GM19025 (cell line): ENCODE data around the gene OR10P1.

Experiments
- ATAC-seq: cut with Tn5 transposase; IDR thresholded peaks from one replicate; pipeline ENCODE4 v1.9.1; 2021; ENCODE audit warnings: mild to moderate bottlenecking, low read depth, moderate library complexity; ENCODE audit not compliant: unreplicated experiment

OR10P1 gene

DNA sequence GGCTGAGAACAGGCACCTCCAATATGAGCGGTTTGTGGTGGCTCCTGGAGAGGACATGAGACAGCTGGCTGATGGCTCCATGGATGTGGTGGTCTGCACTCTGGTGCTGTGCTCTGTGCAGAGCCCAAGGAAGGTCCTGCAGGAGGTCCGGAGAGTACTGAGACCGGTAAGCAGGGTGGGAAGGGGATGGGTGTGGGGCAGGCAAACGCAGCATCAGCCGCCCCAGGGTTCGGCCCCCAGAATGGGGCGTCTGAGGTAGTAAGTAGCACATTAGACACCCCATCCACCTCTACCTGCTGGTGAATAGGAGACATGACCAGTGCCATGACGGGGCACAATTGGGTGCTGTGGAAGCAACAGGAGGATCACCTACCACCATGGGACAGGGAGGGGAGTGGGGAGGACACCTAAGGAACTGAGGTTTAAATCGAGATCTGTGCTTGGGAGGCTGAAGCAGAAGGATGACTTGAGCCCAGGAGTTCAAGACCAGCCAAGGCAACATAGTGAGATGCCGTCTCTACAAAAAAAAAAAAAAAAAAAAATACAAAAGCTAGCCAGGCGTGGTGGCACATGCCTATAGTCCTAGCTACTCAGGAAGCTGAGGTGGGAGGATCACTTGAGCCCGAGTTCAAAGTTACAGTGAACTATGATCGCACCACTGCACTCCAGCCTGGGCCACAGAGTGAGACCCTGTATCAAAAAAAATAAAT lies 45.5 kb downstream of the OR10P1 start:
- no peak for ATAC-seq

DNA sequence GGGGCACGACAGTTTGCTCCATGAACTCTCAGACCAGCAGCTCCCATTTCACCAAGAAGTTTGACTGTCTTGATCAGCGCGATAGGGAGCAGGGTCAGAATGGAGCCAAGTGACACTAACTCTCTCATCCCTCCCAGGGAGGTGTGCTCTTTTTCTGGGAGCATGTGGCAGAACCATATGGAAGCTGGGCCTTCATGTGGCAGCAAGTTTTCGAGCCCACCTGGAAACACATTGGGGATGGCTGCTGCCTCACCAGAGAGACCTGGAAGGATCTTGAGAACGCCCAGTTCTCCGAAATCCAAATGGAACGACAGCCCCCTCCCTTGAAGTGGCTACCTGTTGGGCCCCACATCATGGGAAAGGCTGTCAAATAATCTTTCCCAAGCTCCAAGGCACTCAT lies 47.0 kb downstream of the OR10P1 start:
- ATAC-seq = no peak

DNA sequence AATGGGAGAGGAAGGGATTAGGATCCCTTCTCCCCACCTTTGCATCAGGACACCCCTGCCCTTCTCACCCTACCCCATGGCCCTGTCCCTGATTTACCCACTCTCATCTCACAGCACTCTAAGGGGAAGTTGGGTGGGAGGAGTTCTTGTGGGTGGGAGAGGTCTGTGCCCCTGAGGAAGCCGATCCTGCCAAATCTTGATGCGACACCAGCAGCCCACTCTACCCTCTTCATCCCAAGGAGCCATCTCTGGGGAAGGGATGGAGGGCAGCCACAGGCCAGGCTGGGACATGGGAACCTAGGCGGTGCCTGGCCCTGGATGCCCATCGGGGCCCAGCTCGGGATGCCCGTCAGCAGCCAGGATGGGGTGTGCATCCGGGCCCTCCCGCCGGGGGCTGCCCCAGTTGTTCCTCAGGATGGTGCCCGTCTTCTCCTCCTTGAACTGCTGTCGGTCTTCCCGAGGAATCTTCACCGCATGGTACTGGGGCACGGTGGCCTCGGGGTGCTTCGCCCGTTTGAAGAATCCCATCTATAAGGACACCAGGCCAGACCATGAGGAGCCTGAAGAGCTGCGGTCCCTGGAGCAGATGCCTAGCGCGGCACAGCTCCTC lies 48.2 kb downstream of the OR10P1 start:
- no peak for ATAC-seq

DNA sequence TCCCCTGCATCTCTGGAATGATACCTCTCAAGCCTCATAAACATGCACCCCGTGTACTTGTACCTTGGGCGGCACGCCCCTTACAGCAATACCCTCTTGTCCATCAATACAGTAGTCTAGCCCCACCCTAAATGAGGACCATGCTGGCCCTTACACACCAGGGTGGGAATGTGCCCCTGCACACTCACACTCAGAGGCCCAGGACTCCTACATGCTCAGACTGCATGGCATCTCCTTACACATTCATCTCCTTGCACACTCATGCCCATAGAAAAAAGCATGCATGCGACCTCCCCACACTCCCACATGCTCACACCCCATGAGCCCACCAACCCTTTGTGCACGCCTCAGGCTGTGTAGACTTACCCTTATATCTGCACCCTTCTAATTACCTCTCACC lies 49.0 kb downstream of the OR10P1 start:
- no peak for ATAC-seq

DNA sequence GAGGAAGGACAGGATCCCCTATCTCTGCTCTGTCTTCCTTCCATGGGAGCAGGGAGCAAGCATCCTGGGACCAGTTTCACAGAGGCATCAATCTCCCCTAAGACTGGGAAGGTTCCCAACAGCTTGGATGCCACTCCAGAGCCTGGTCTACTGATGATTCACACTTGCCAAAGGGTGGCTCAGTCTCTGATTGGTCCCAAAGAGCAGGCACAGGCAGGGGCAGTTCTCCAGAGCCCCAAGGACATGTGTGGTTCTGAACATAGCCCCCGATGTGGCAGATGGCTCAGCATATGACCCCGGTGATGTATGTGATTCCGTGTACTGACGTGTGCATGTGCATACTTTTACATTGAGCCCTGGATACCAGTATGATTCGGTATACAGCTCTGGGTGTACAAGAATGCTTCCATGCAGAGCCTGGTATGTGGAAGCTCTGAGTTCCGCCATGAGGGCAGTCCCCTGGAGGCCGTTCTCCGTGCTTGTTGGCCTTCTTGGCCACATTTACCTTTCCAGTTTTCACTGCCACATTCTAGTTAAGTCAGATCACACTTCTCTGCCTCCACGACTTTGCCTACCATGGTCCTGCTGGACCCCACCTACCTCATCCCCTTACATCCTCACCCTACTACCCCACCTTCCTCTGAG lies 49.8 kb downstream of the OR10P1 start:
- ATAC-seq = no peak
